SK-N-SH treated with all-trans-retinoic acid at 6 μM for 48 hours (cell line): ENCODE measurements around the gene TASP1.

Experiments used
- BACH2 ChIP-seq: fragments of 250-450 bp; sonication (Bioruptor Pico); IDR thresholded peaks from 2 replicates; pipeline ENCODE4 v1.9.0; 2021; ENCODE audit warnings: mild to moderate bottlenecking, borderline replicate concordance
- CREB5 ChIP-seq: fragments of 250-450 bp; sonication (Bioruptor Pico); IDR thresholded peaks from 2 replicates; pipeline ENCODE4 v1.5.1; 2020; ENCODE audit warnings: low read depth, mild to moderate bottlenecking, moderate library complexity
- PATZ1 ChIP-seq: fragments of 250-450 bp; sonication (Bioruptor Pico); IDR thresholded peaks from 2 replicates; pipeline ENCODE4 v1.8.0; 2020; ENCODE audit warnings: mild to moderate bottlenecking, moderate library complexity, borderline replicate concordance
- PPARA ChIP-seq: fragments of 250-450 bp; sonication (Bioruptor Pico); IDR thresholded peaks from 2 replicates; pipeline ENCODE4 v1.5.0; 2020; ENCODE audit warnings: mild to moderate bottlenecking, borderline replicate concordance
- RARB ChIP-seq: fragments of 250-450 bp; sonication (Bioruptor Pico); IDR thresholded peaks from 2 replicates; pipeline ENCODE4 v1.8.0; 2021; ENCODE audit warnings: mild to moderate bottlenecking, moderate library complexity
- SNAI2 ChIP-seq: fragments of 250-450 bp; sonication (Bioruptor Pico); IDR thresholded peaks from 2 replicates; pipeline ENCODE4 v1.5.0; 2020; ENCODE audit warnings: mild to moderate bottlenecking, moderate library complexity
- TOX ChIP-seq: fragments of 250-450 bp; sonication (Bioruptor Pico); IDR thresholded peaks from 2 replicates; pipeline ENCODE4 v1.8.0; 2021; ENCODE audit warnings: mild to moderate bottlenecking, moderate library complexity, borderline replicate concordance
- ZC3H10 ChIP-seq: fragments of 250-450 bp; sonication (Bioruptor Pico); IDR thresholded peaks from 2 replicates; pipeline ENCODE4 v1.5.1; 2021; ENCODE audit warnings: mild to moderate bottlenecking, moderate library complexity
- ZFP3 ChIP-seq: fragments of 250-450 bp; sonication (Bioruptor Pico); IDR thresholded peaks from 2 replicates; pipeline ENCODE4 v1.5.0; 2020; ENCODE audit warnings: mild to moderate bottlenecking, moderate library complexity
- ZFP30 ChIP-seq: fragments of 450-650 bp; formaldehyde crosslinking; IDR thresholded peaks from 2 replicates; pipeline ENCODE4 v1.5.0; 2022; ENCODE audit warnings: mild to moderate bottlenecking, moderate library complexity
- ZNF565 ChIP-seq: fragments of 450-650 bp; formaldehyde crosslinking; conservative IDR thresholded peaks from 2 replicates; pipeline ENCODE4 v1.5.0; 2020; ENCODE audit warnings: low read depth, mild to moderate bottlenecking, moderate library complexity
- TF ChIP-seq, protein P1 (sequence below): fragments of 250-450 bp; sonication (Bioruptor Pico); IDR thresholded peaks from 2 replicates; pipeline ENCODE4 v1.5.1; 2021; ENCODE audit warnings: mild to moderate bottlenecking, moderate library complexity

GRCh38 chr20:13526551-13526950 is 112.2 kb downstream of the TASP1 start:
- TF ChIP-seq PATZ1, result no peak
- TF ChIP-seq ZNF565 (CRISPR knock-in tag), result no peak
- no peak for TF ChIP-seq ZFP3 (CRISPR knock-in tag)
- TF ChIP-seq RARB (CRISPR knock-in tag), result no peak
- TF ChIP-seq ZC3H10 (CRISPR knock-in tag), result no peak
- no peak for TF ChIP-seq ZFP30 (CRISPR knock-in tag)
- TF ChIP-seq, protein P1, sequence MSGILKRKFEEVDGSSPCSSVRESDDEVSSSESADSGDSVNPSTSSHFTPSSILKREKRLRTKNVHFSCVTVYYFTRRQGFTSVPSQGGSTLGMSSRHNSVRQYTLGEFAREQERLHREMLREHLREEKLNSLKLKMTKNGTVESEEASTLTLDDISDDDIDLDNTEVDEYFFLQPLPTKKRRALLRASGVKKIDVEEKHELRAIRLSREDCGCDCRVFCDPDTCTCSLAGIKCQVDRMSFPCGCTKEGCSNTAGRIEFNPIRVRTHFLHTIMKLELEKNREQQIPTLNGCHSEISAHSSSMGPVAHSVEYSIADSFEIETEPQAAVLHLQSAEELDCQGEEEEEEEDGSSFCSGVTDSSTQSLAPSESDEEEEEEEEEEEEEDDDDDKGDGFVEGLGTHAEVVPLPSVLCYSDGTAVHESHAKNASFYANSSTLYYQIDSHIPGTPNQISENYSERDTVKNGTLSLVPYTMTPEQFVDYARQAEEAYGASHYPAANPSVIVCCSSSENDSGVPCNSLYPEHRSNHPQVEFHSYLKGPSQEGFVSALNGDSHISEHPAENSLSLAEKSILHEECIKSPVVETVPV (CRISPR knock-in tag), result no peak
- no peak for TF ChIP-seq SNAI2 (CRISPR knock-in tag)
- no peak for TF ChIP-seq PPARA
- TF ChIP-seq TOX (CRISPR knock-in tag), result no peak
- no peak for TF ChIP-seq BACH2 (CRISPR knock-in tag)
- TF ChIP-seq CREB5 (CRISPR knock-in tag), result no peak
